Smooth muscle cell (in vitro differentiated cells): Measurements from ENCODE around the gene SLC17A1. TPM values are rescaled to one million over a fixed set of nuclear protein-coding genes. Genes with fewer than 3 reads are reported as not detected.
A peak's percentile ranks its signal among the peaks of the same experiment; 100 is the strongest.

ENCODE experiments used
- DNase-seq: peaks from one replicate; lab custom pipeline; 2025; ENCODE audit not compliant: unreplicated experiment; lab: John Stamatoyannopoulos, UW
- H2AFZ ChIP-seq: fragments of 200-600 bp; sonication (generic); 2 replicates; pipeline ENCODE4 v1.6.0; 2016; ENCODE audit warnings: antibody characterized with exemption, low read depth, mild to moderate bottlenecking
- H3F3A ChIP-seq: fragments of 200-600 bp; sonication (generic); 2 replicates; pipeline ENCODE4 v1.6.0; 2017; ENCODE audit warnings: antibody characterized with exemption, low read depth
- H3K27ac ChIP-seq: fragments of 200-600 bp; sonication (generic); 2 replicates; pipeline ENCODE4 v1.5.1; 2016; ENCODE audit warnings: low read depth, mild to moderate bottlenecking
- H3K27me3 ChIP-seq: fragments of 200-600 bp; sonication (generic); 2 replicates; pipeline ENCODE4 v1.6.1; 2016; ENCODE audit warnings: low read depth, mild to moderate bottlenecking
- H3K36me3 ChIP-seq: fragments of 200-600 bp; sonication (generic); 2 replicates; pipeline ENCODE4 v1.5.1; 2016; ENCODE audit warnings: low read depth
- H3K4me1 ChIP-seq: fragments of 200-600 bp; sonication (generic); 2 replicates; pipeline ENCODE4 v1.5.1; 2016; ENCODE audit warnings: low read depth
- H3K4me2 ChIP-seq: fragments of 200-600 bp; sonication (generic); 2 replicates; pipeline ENCODE4 v1.6.0; 2016; ENCODE audit warnings: mild to moderate bottlenecking
- H3K4me3 ChIP-seq: fragments of 200-600 bp; sonication (generic); 2 replicates; pipeline ENCODE4 v1.5.1; 2016; ENCODE audit warnings: mild to moderate bottlenecking
- H3K79me2 ChIP-seq: fragments of 200-600 bp; sonication (generic); 2 replicates; pipeline ENCODE4 v1.6.0; 2016; ENCODE audit warnings: low read depth, mild to moderate bottlenecking
- H3K9ac ChIP-seq: fragments of 200-600 bp; sonication (generic); 2 replicates; pipeline ENCODE4 v1.6.0; 2016; ENCODE audit warnings: low read depth
- H3K9me3 ChIP-seq: fragments of 200-600 bp; sonication (generic); replicated peaks from 2 replicates; pipeline ENCODE4 v1.5.1; 2016; ENCODE audit warnings: low read depth
- H4K20me1 ChIP-seq: fragments of 200-600 bp; sonication (generic); 2 replicates; pipeline ENCODE4 v1.6.0; 2016; ENCODE audit warnings: low read depth
- CTCF ChIP-seq: fragments of 200-600 bp; sonication (generic); IDR thresholded peaks from 2 replicates; pipeline ENCODE4 v1.5.1; 2017; ENCODE audit warnings: borderline replicate concordance, mild to moderate bottlenecking, antibody characterized with exemption; ENCODE audit not compliant: insufficient read depth, poor library complexity, severe bottlenecking
- WGBS: methylation state at CpG from one replicate; pipeline ENCODE4 v1.1.7; 2016; ENCODE audit warnings: low lambda C conversion rate; 5-methylcytosine and 5-hydroxymethylcytosine counted together
- polyA plus RNA-seq: library from polyadenylated mRNA; unstranded; fragments of >200 nt; fragmentation: Nextera tagmentation; extraction: Ambion mirVana; gene quantifications from 2 replicates; pipeline ENCODE4 v1.2.1, GENCODE V29; 2016
- total RNA-seq: library from RNA; depleted of rRNA; stranded (reverse); fragments of >200 nt; gene quantifications from 2 replicates; pipeline ENCODE4 v1.2.3, GENCODE V29; 2014

SLC17A1 gene
- total and polyA plus RNA-seq, 2 experiments from 2014 or later = not detected

GRCh38 chr6:25851961-25852360 is 20.1 kb upstream of the SLC17A1 start:
- no peaks in the 10 kb centered on the region for H3K4me1 ChIP-seq
- H3K27ac ChIP-seq = no peak overlapping the region
- H3K27me3 ChIP-seq = no peaks in the 10 kb centered on the region
- TF ChIP-seq CTCF = no peak
- no peak overlapping the region for H3K4me2 ChIP-seq
- H4K20me1 ChIP-seq = no peaks in the 10 kb centered on the region
- no peaks in the 10 kb centered on the region for H3K9me3 ChIP-seq
- H3K36me3 ChIP-seq = no peaks in the 10 kb centered on the region
- no peak overlapping the region for H3K4me3 ChIP-seq
- H3K79me2 ChIP-seq = no peaks in the 10 kb centered on the region
- no peak overlapping the region for H2AFZ ChIP-seq
- no peaks in the 10 kb centered on the region for H3F3A ChIP-seq
- H3K9ac ChIP-seq = no peak overlapping the region
- 92% methylated on average over 2 of the region's 2 CpGs for WGBS
- no peak for DNase-seq

- Histone ChIP-seq H3K9ac (no peak overlapping the region), H3K27me3 (no peaks in the 10 kb centered on the region), H3K4me3 (no peak overlapping the region), H3K4me1 (no peaks in the 10 kb centered on the region), H3F3A (no peaks in the 10 kb centered on the region), H3K27ac (no peak overlapping the region), H4K20me1 (no peaks in the 10 kb centered on the region), H2AFZ (no peak overlapping the region), H3K9me3 (no peaks in the 10 kb centered on the region), H3K36me3 (no peaks in the 10 kb centered on the region), H3K79me2 (no peaks in the 10 kb centered on the region), H3K4me2 (no peak overlapping the region)
- TF ChIP-seq CTCF = no peak
- 92% methylated on average over 2 of the region's 2 CpGs for WGBS
- DNase-seq = no peak
These were observed 12.7 kb upstream of the SLC17A1 start for GRCh38 chr6:25844518-25844917.

- Histone ChIP-seq H4K20me1 (no peaks in the 10 kb centered on the region), H3K9ac (no peak overlapping the region), H3F3A (no peaks in the 10 kb centered on the region), H3K27me3 (no peaks in the 10 kb centered on the region), H3K4me3 (no peak overlapping the region), H3K27ac (no peak overlapping the region), H3K9me3 (no peaks in the 10 kb centered on the region), H3K36me3 (no peaks in the 10 kb centered on the region), H2AFZ (no peak overlapping the region), H3K4me2 (no peak overlapping the region), H3K79me2 (no peaks in the 10 kb centered on the region), H3K4me1 (no peaks in the 10 kb centered on the region)
- WGBS = 100% methylated on average over 1 of the region's 1 CpG
- no peak for TF ChIP-seq CTCF
- no peak for DNase-seq
These were observed 10.7 kb upstream of the SLC17A1 start for GRCh38 chr6:25842526-25842925.

- Histone ChIP-seq H2AFZ (peak overlapping the region; percentile 24), H3K4me2 (peak overlapping the region; percentile 50), H3K36me3 (no peaks in the 10 kb centered on the region), H4K20me1 (no peaks in the 10 kb centered on the region), H3K4me3 (no peak overlapping the region), H3K9ac (no peak overlapping the region), H3F3A (no peaks in the 10 kb centered on the region), H3K27me3 (peaks cover 2% of the 10 kb centered on the region), H3K79me2 (no peaks in the 10 kb centered on the region), H3K27ac (no peak overlapping the region), H3K9me3 (no peaks in the 10 kb centered on the region), H3K4me1 (no peaks in the 10 kb centered on the region)
- DNase-seq = no peak
- no peak for TF ChIP-seq CTCF
- WGBS = 34% methylated on average over 8 of the region's 8 CpGs
These were observed 3.8 kb upstream of the SLC17A1 start for GRCh38 chr6:25835442-25836283.
